ENCODE results near the gene HAGH. TPM values are rescaled to one million over a fixed set of nuclear protein-coding genes. Genes with fewer than 3 reads are reported as not detected.

Gene HAGH
- total RNA-seq, 5 donors from 2014 or later (not counting 1 experiment from before 2014, with no cell fraction given): 37.6 to 102 (median 70.7) TPM

- no peaks in the 10 kb centered on the region for H3K27me3 ChIP-seq (replicated peaks in 1 of 2; ENCODE audit: control insufficient read depth in 2 of 2, extremely low read depth in 1 of 2, insufficient read depth in 2 of 2, low read length in 1 of 2)
- Mint-ChIP-seq H3K27ac (peak overlapping the region; percentile 78 to 79), H3K4me1 (peaks cover 10 to 44% (median 34%) of the 10 kb centered on the region in 3 donors), H3K27me3 (no peaks in the 10 kb centered on the region), H3K36me3 (no peaks in the 10 kb centered on the region), H3K4me3 (peak overlapping the region; percentile 75 to 82 (median 81)), H3K9me3 (no peaks in the 10 kb centered on the region)
- ChIA-PET CTCF (interaction anchor here in 1 of 2 donors (0.5 to 1.2 kb wide), 3 partner anchors 24 to 161 kb away, joined by 3 to 6 read pairs (median 3); no protein-coding TSS in a partner anchor), POLR2A (no interaction called here)
- WGBS (ENCODE audit: insufficient coverage): 84% methylated on average over 20 of the region's 20 CpGs
- H3K4me1 ChIP-seq (ENCODE audit: control insufficient read depth in 1 of 2, extremely low read depth in 1 of 2, insufficient read depth in 2 of 2, low read length in 2 of 2): peaks cover 2 to 63% of the 10 kb centered on the region in 2 experiments
- DNase-seq: no peak
- H3K4me3 ChIP-seq (ENCODE audit: control insufficient read depth in 1 of 2, extremely low read depth in 1 of 2, low read length in 1 of 2): peak overlapping the region; percentile 72 to 73
- peak overlapping the region; percentile 29 for H3K27ac ChIP-seq (ENCODE audit: low read length)
- ATAC-seq (replicated peaks in 1 of 4): no peak
- no peaks in the 10 kb centered on the region for H3K9me3 ChIP-seq
- peaks cover 19 to 45% of the 10 kb centered on the region in 2 donors for H3K36me3 ChIP-seq (ENCODE audit: control insufficient read depth in 2 of 2, extremely low read depth in 1 of 2, insufficient read depth in 1 of 2, low read length in 1 of 2)
Measured at GRCh38 chr16:1781254-1781653, 45.4 kb downstream of the HAGH start.

- no peaks in the 10 kb centered on the region for H3K27me3 ChIP-seq (replicated peaks in 1 of 2; ENCODE audit: control insufficient read depth in 2 of 2, extremely low read depth in 1 of 2, insufficient read depth in 2 of 2, low read length in 1 of 2)
- H3K4me1 Mint-ChIP-seq: peaks cover 10 to 40% (median 31%) of the 10 kb centered on the region in 3 donors
- no peak for ATAC-seq (replicated peaks in 1 of 4)
Measured at GRCh38 chr16:1780677-1781072, 46.0 kb downstream of the HAGH start.

GRCh38 chr16:1779741-1780676 is 46.6 kb downstream of the HAGH start:
- H3K4me3 ChIP-seq (ENCODE audit: control insufficient read depth in 1 of 2, extremely low read depth in 1 of 2, low read length in 1 of 2): no peak overlapping the region
- no peak overlapping the region for H3K27ac Mint-ChIP-seq
- H3K27me3 Mint-ChIP-seq: no peaks in the 10 kb centered on the region
- H3K27ac ChIP-seq (ENCODE audit: low read length): no peak overlapping the region
- H3K9me3 ChIP-seq: no peaks in the 10 kb centered on the region
- ChIA-PET CTCF (no interaction called here), POLR2A (no interaction called here)
- ATAC-seq (replicated peaks in 1 of 4) (no peak), DNase-seq (peak in 1 of 35 experiments; percentile 0)
- H3K36me3 ChIP-seq (ENCODE audit: control insufficient read depth in 2 of 2, extremely low read depth in 1 of 2, insufficient read depth in 1 of 2, low read length in 1 of 2): peaks cover 22 to 42% of the 10 kb centered on the region in 2 donors
- H3K4me1 ChIP-seq (ENCODE audit: control insufficient read depth in 1 of 2, extremely low read depth in 1 of 2, insufficient read depth in 2 of 2, low read length in 2 of 2): peaks cover 2 to 55% of the 10 kb centered on the region in 2 experiments
- H3K9me3 Mint-ChIP-seq: no peaks in the 10 kb centered on the region
- H3K4me3 Mint-ChIP-seq: peak overlapping the region; percentile 75 to 82 (median 81)
- H3K27me3 ChIP-seq (replicated peaks in 1 of 2; ENCODE audit: control insufficient read depth in 2 of 2, extremely low read depth in 1 of 2, insufficient read depth in 2 of 2, low read length in 1 of 2): no peaks in the 10 kb centered on the region
- H3K4me1 Mint-ChIP-seq: peaks cover 10 to 39% (median 25%) of the 10 kb centered on the region in 3 donors
- H3K36me3 Mint-ChIP-seq: no peaks in the 10 kb centered on the region
- 92% methylated on average over 20 of the region's 27 CpGs for WGBS (ENCODE audit: insufficient coverage)

More at GRCh38 chr16:1780677-1781072, 46.0 kb downstream of the HAGH start:
- H3K4me3 Mint-ChIP-seq: peak overlapping the region; percentile 75 to 82 (median 81)
- H3K36me3 Mint-ChIP-seq: no peaks in the 10 kb centered on the region
- peak overlapping the region; percentile 16 to 23 for H3K27ac Mint-ChIP-seq
- DNase-seq: no peak
- Histone ChIP-seq H3K27ac (ENCODE audit: low read length) (peak overlapping the region; percentile 29), H3K4me3 (ENCODE audit: control insufficient read depth in 1 of 2, extremely low read depth in 1 of 2, low read length in 1 of 2) (no peak overlapping the region), H3K9me3 (no peaks in the 10 kb centered on the region), H3K36me3 (ENCODE audit: control insufficient read depth in 2 of 2, extremely low read depth in 1 of 2, insufficient read depth in 1 of 2, low read length in 1 of 2) (peaks cover 22 to 45% of the 10 kb centered on the region in 2 donors), H3K4me1 (ENCODE audit: control insufficient read depth in 1 of 2, extremely low read depth in 1 of 2, insufficient read depth in 2 of 2, low read length in 2 of 2) (peaks cover 2 to 57% of the 10 kb centered on the region in 2 experiments)
- WGBS (ENCODE audit: insufficient coverage): 100% methylated on average over 2 of the region's 6 CpGs
- ChIA-PET POLR2A (no interaction called here), CTCF (no interaction called here)
- H3K9me3 Mint-ChIP-seq: no peaks in the 10 kb centered on the region
- H3K27me3 Mint-ChIP-seq: no peaks in the 10 kb centered on the region

GRCh38 chr16:1779234-1779701 is 47.4 kb downstream of the HAGH start:
- no peaks in the 10 kb centered on the region for H3K36me3 Mint-ChIP-seq
- peaks cover 10 to 42% (median 26%) of the 10 kb centered on the region in 3 donors for H3K4me1 Mint-ChIP-seq
- no peaks in the 10 kb centered on the region for H3K27me3 Mint-ChIP-seq
- H3K4me3 Mint-ChIP-seq: no peak overlapping the region
- H3K27me3 ChIP-seq (replicated peaks in 1 of 2; ENCODE audit: control insufficient read depth in 2 of 2, extremely low read depth in 1 of 2, insufficient read depth in 2 of 2, low read length in 1 of 2): no peaks in the 10 kb centered on the region
- peaks cover 21 to 41% of the 10 kb centered on the region in 2 donors for H3K36me3 ChIP-seq (ENCODE audit: control insufficient read depth in 2 of 2, extremely low read depth in 1 of 2, insufficient read depth in 1 of 2, low read length in 1 of 2)
- H3K4me3 ChIP-seq (ENCODE audit: control insufficient read depth in 1 of 2, extremely low read depth in 1 of 2, low read length in 1 of 2): no peak overlapping the region
- H3K27ac ChIP-seq (ENCODE audit: low read length): no peak overlapping the region
- ChIA-PET POLR2A (no interaction called here), CTCF (no interaction called here)
- H3K9me3 ChIP-seq: no peaks in the 10 kb centered on the region
- WGBS (ENCODE audit: insufficient coverage): 96% methylated on average over 6 of the region's 8 CpGs
- DNase-seq: no peak
- H3K4me1 ChIP-seq (ENCODE audit: control insufficient read depth in 1 of 2, extremely low read depth in 1 of 2, insufficient read depth in 2 of 2, low read length in 2 of 2): peaks cover 2 to 56% of the 10 kb centered on the region in 2 experiments
- no peak for ATAC-seq (replicated peaks in 1 of 4)
- H3K9me3 Mint-ChIP-seq: no peaks in the 10 kb centered on the region
- H3K27ac Mint-ChIP-seq: no peak overlapping the region

- POLR2A ChIA-PET: no interaction called here
- Mint-ChIP-seq H3K27me3 (no peaks in the 10 kb centered on the region), H3K4me1 (peaks cover 10 to 39% (median 25%) of the 10 kb centered on the region in 3 donors), H3K9me3 (no peaks in the 10 kb centered on the region), H3K27ac (no peak overlapping the region), H3K36me3 (no peaks in the 10 kb centered on the region), H3K4me3 (no peak overlapping the region)
- WGBS (ENCODE audit: insufficient coverage): 90% methylated on average over 32 of the region's 34 CpGs
- Histone ChIP-seq H3K4me1 (ENCODE audit: control insufficient read depth in 1 of 2, extremely low read depth in 1 of 2, insufficient read depth in 2 of 2, low read length in 2 of 2) (peaks cover 6 to 56% of the 10 kb centered on the region in 2 experiments), H3K9me3 (no peaks in the 10 kb centered on the region), H3K36me3 (ENCODE audit: control insufficient read depth in 2 of 2, extremely low read depth in 1 of 2, insufficient read depth in 1 of 2, low read length in 1 of 2) (peaks cover 21 to 38% of the 10 kb centered on the region in 2 donors), H3K27me3 (replicated peaks in 1 of 2; ENCODE audit: control insufficient read depth in 2 of 2, extremely low read depth in 1 of 2, insufficient read depth in 2 of 2, low read length in 1 of 2) (no peaks in the 10 kb centered on the region), H3K4me3 (ENCODE audit: control insufficient read depth in 1 of 2, extremely low read depth in 1 of 2, low read length in 1 of 2) (no peak overlapping the region), H3K27ac (ENCODE audit: low read length) (no peak overlapping the region)
- CTCF ChIA-PET: no interaction called here
- DNase-seq (no peak), ATAC-seq (replicated peaks in 1 of 4) (no peak)
Measured at GRCh38 chr16:1778200-1779179, 48.1 kb downstream of the HAGH start.

All from T-cell (primary cell).